Astrocyte (in vitro differentiated cells and primary cell): Measurements from ENCODE around the gene AFG1L. TPM values are rescaled to one million over a fixed set of nuclear protein-coding genes. Genes with fewer than 3 reads are reported as not detected.
"Not testable (repeated sequence)": the region's sequence is repeated elsewhere in the genome, so short reads cannot be mapped to it uniquely, and the experiment has no call there.

ENCODE experiments used
- DNase-seq: peaks from one replicate; pipeline ENCODE4 v3.0.0-alpha.2; 2010; ENCODE audit warnings: low read depth
- FAIRE-seq: peaks from 2 replicates; lab custom pipeline; 2011; peaks lifted over from hg19 to GRCh38; lab: Jason Lieb, UNC
- H2AFZ ChIP-seq: 2 replicates; pipeline ENCODE4 v1.6.0; 2012; ENCODE audit warnings: low read depth, low read length, inconsistent platforms
- H3K27ac ChIP-seq: 2 replicates; pipeline ENCODE4 v1.5.1; 2011; ENCODE audit warnings: low read depth, low read length, inconsistent platforms
- H3K27me3 ChIP-seq: 2 replicates; pipeline ENCODE4 v1.6.0; 2011; ENCODE audit warnings: low read length, inconsistent platforms; ENCODE audit not compliant: insufficient read depth
- H3K36me3 ChIP-seq: 2 replicates; pipeline ENCODE4 v1.5.1; 2011; ENCODE audit warnings: low read length, inconsistent platforms; ENCODE audit not compliant: insufficient read depth
- H3K4me1 ChIP-seq: 2 replicates; pipeline ENCODE4 v1.5.1; 2011; ENCODE audit warnings: low read length, inconsistent platforms; ENCODE audit not compliant: insufficient read depth
- H3K4me2 ChIP-seq: 2 replicates; pipeline ENCODE4 v1.6.0; 2012; ENCODE audit warnings: low read length, inconsistent platforms
- H3K4me3 ChIP-seq: 2 replicates; pipeline ENCODE4 v1.5.1; 2011; ENCODE audit warnings: low read depth, mild to moderate bottlenecking, low read length, inconsistent platforms; ENCODE audit not compliant: insufficient read depth
- H3K79me2 ChIP-seq: 2 replicates; pipeline ENCODE4 v1.6.0; 2012; ENCODE audit warnings: mild to moderate bottlenecking, low read length, inconsistent platforms; ENCODE audit not compliant: insufficient read depth
- H3K9ac ChIP-seq: 2 replicates; pipeline ENCODE4 v1.6.0; 2012; ENCODE audit warnings: mild to moderate bottlenecking, low read length, inconsistent platforms
- H3K9me3 ChIP-seq: 2 replicates; pipeline ENCODE4 v1.5.1; 2012; ENCODE audit warnings: low read depth, mild to moderate bottlenecking, low read length, inconsistent platforms; ENCODE audit not compliant: insufficient read depth
- H4K20me1 ChIP-seq: 2 replicates; pipeline ENCODE4 v1.6.0; 2012; ENCODE audit warnings: low read length, inconsistent platforms; ENCODE audit not compliant: insufficient read depth
- H3K27ac Mint-ChIP-seq: one replicate; pipeline ENCODE4 v1.8.0; 2021; ENCODE audit warnings: mild to moderate bottlenecking, mixed read lengths; ENCODE audit not compliant: unreplicated experiment
- H3K27me3 Mint-ChIP-seq: one replicate; pipeline ENCODE4 v1.8.0; 2021; ENCODE audit warnings: low read depth, mixed read lengths; ENCODE audit not compliant: unreplicated experiment
- H3K36me3 Mint-ChIP-seq: one replicate; pipeline ENCODE4 v1.8.0; 2021; ENCODE audit warnings: low read depth, mixed read lengths; ENCODE audit not compliant: unreplicated experiment
- H3K4me1 Mint-ChIP-seq: one replicate; pipeline ENCODE4 v1.8.0; 2021; ENCODE audit warnings: low read depth, mixed read lengths; ENCODE audit not compliant: unreplicated experiment
- H3K4me3 Mint-ChIP-seq: one replicate; pipeline ENCODE4 v1.8.0; 2021; ENCODE audit warnings: mild to moderate bottlenecking, moderate library complexity, mixed read lengths; ENCODE audit not compliant: unreplicated experiment
- H3K9me3 Mint-ChIP-seq: one replicate; pipeline ENCODE4 v1.8.0; 2021; ENCODE audit warnings: mild to moderate bottlenecking, mixed read lengths; ENCODE audit not compliant: unreplicated experiment
- CTCF ChIP-seq: IDR thresholded peaks from 2 replicates; pipeline ENCODE4 v1.5.1; 2011; ENCODE audit warnings: low read depth, mild to moderate bottlenecking, inconsistent platforms, low read length, moderate library complexity; ENCODE audit not compliant: insufficient read depth
- EZH2 ChIP-seq: IDR thresholded peaks from 2 replicates; pipeline ENCODE4 v1.6.1; 2012; ENCODE audit warnings: mild to moderate bottlenecking, low read length, inconsistent platforms; ENCODE audit not compliant: insufficient read depth
- total RNA-seq: library from RNA; stranded (reverse); gene quantifications from 2 replicates; pipeline ENCODE4 v1.2.1, GENCODE V29; 2021

AFG1L gene
- total RNA-seq, 1 donor from 2014 or later: 7.9 TPM

- peak; percentile 76 for DNase-seq
- FAIRE-seq: no peak
These were observed 265.8 kb downstream of the AFG1L start, which contains the start of gene FOXO3 for GRCh38 chr6:108560463-108561308. TSS of gene FOXO3 (plus strand) at chr6:108560917. CDS start at chr6:108561209, 292 bp downstream.

GRCh38 chr6:108561309-108561647 lies 266.4 kb downstream of the AFG1L start:
- peaks cover 20% of the 10 kb centered on the region for H4K20me1 ChIP-seq
- H3K36me3 Mint-ChIP-seq, DNase-seq, H3K9me3 Mint-ChIP-seq, FAIRE-seq, H3K36me3 ChIP-seq, H3K27me3 Mint-ChIP-seq, H3K27me3 ChIP-seq, H2AFZ ChIP-seq, H3K4me3 Mint-ChIP-seq, H3K9me3 ChIP-seq, H3K27ac Mint-ChIP-seq: not testable (repeated sequence)
- peaks cover 42% of the 10 kb centered on the region for H3K79me2 ChIP-seq
- H3K4me1 Mint-ChIP-seq: peaks cover 26% of the 10 kb centered on the region
- peak overlapping the region; percentile 77 for H3K27ac ChIP-seq
- peak overlapping the region; percentile 99 for H3K4me2 ChIP-seq
- peak overlapping the region; percentile 95 for H3K4me3 ChIP-seq
- H3K4me1 ChIP-seq: peaks cover 40% of the 10 kb centered on the region
- peak overlapping the region; percentile 89 for H3K9ac ChIP-seq

More at GRCh38 chr6:108560463-108561308, 265.8 kb downstream of the AFG1L start, which contains the start of gene FOXO3:
- Mint-ChIP-seq H3K4me3 (peak within 1 kb of the TSS; percentile 99), H3K27ac (peak within 1 kb of the TSS; percentile 84), H3K4me1 (peaks cover 20% of the 10 kb centered on the region), H3K9me3 (no peaks in the 10 kb centered on the region), H3K36me3 (no peaks in the 10 kb centered on the region), H3K27me3 (peaks cover 9% of the 10 kb centered on the region)
- Histone ChIP-seq H3K36me3 (no peaks in the 10 kb centered on the region), H2AFZ (peak within 1 kb of the TSS; percentile 56), H4K20me1 (peaks cover 20% of the 10 kb centered on the region), H3K9me3 (no peaks in the 10 kb centered on the region), H3K79me2 (peaks cover 36% of the 10 kb centered on the region), H3K4me3 (peak within 1 kb of the TSS; percentile 95), H3K9ac (peak within 1 kb of the TSS; percentile 89), H3K4me1 (peaks cover 35% of the 10 kb centered on the region), H3K4me2 (peak within 1 kb of the TSS; percentile 99), H3K27me3 (no peaks in the 10 kb centered on the region), H3K27ac (peak within 1 kb of the TSS; percentile 86)
- TF ChIP-seq EZH2 (no peak), CTCF (no peak)

GRCh38 chr6:108561742-108562502 lies 267.1 kb downstream of the AFG1L start:
- H3K4me2 ChIP-seq: peak overlapping the region; percentile 99
- Mint-ChIP-seq H3K27me3 (peaks cover under 1% of the 10 kb centered on the region), H3K27ac (peak overlapping the region; percentile 99), H3K4me1 (peaks cover 27% of the 10 kb centered on the region), H3K36me3 (peaks cover 2% of the 10 kb centered on the region), H3K4me3 (peak overlapping the region; percentile 99), H3K9me3 (no peaks in the 10 kb centered on the region)
- H3K4me1 ChIP-seq: peaks cover 43% of the 10 kb centered on the region
- H3K27me3 ChIP-seq: no peaks in the 10 kb centered on the region
- peaks cover 48% of the 10 kb centered on the region for H3K79me2 ChIP-seq
- H3K4me3 ChIP-seq: peak overlapping the region; percentile 95
- DNase-seq (no peak), FAIRE-seq (no peak)
- no peak for TF ChIP-seq EZH2
- TF ChIP-seq CTCF: no peak
- no peaks in the 10 kb centered on the region for H3K36me3 ChIP-seq
- H4K20me1 ChIP-seq: peaks cover 27% of the 10 kb centered on the region
- peak overlapping the region; percentile 77 for H3K27ac ChIP-seq
- H3K9ac ChIP-seq: peak overlapping the region; percentile 89
- peak overlapping the region; percentile 36 for H2AFZ ChIP-seq
- no peaks in the 10 kb centered on the region for H3K9me3 ChIP-seq
